Effector memory CD4-positive, alpha-beta T cell (primary cell): ENCODE measurements around the gene TRIM61.
"Not testable (repeated sequence)": the region's sequence is repeated elsewhere in the genome, so short reads cannot be mapped to it uniquely, and the experiment has no call there.

Source experiments
- DNase-seq, 3 donors: peaks; one replicate each; pipeline ENCODE4 v3.0.0-alpha.2; 2020
- H3K27ac ChIP-seq: 2 replicates; pipeline ENCODE4 v1.7.0; 2013; ENCODE audit warnings: mild to moderate bottlenecking, low read length, moderate library complexity; ENCODE audit not compliant: insufficient read depth, poor library complexity, severe bottlenecking
- H3K27me3 ChIP-seq: replicated peaks from 2 replicates; pipeline ENCODE4 v1.7.0; 2013; ENCODE audit warnings: mild to moderate bottlenecking, low read length; ENCODE audit not compliant: insufficient read depth, control insufficient read depth, poor library complexity, severe bottlenecking
- H3K36me3 ChIP-seq: 2 replicates; pipeline ENCODE4 v1.7.0; 2013; ENCODE audit warnings: mild to moderate bottlenecking, low read length, moderate library complexity; ENCODE audit not compliant: control insufficient read depth, insufficient read depth
- H3K4me1 ChIP-seq: 2 replicates; pipeline ENCODE4 v1.7.0; 2013; ENCODE audit warnings: low read length, mild to moderate bottlenecking; ENCODE audit not compliant: control insufficient read depth, insufficient read depth, poor library complexity, severe bottlenecking
- H3K4me3 ChIP-seq: 2 replicates; pipeline ENCODE4 v1.7.0; 2013; ENCODE audit warnings: low read length, low read depth, mild to moderate bottlenecking; ENCODE audit not compliant: insufficient read depth, poor library complexity, severe bottlenecking
- H3K9me3 ChIP-seq: 2 replicates; pipeline ENCODE4 v1.7.0; 2013; ENCODE audit warnings: mild to moderate bottlenecking, low read length, moderate library complexity; ENCODE audit not compliant: control insufficient read depth

Gene TRIM61

DNA sequence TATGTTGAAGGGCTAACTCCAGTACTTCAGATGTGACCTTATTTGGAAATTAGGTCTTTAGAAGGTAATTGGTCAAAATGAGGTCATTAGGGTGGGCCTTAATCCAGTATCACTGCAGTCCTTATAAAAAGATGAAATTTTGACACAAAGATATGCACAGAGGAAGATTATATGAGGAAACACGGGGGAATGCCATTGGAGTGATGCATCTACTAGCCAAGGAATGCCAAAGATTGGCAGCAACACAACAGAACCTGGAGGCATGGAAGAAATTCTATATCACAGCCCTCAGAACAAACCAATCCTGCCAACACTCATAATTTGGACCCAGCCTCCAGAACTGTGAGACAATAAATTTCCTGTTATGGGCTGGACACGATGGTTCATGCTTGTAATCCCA is 17.6 kb downstream of the TRIM61 start:
- DNase-seq = no peak
- no peak overlapping the region for H3K27ac ChIP-seq
- H3K4me3 ChIP-seq = no peak overlapping the region

DNA sequence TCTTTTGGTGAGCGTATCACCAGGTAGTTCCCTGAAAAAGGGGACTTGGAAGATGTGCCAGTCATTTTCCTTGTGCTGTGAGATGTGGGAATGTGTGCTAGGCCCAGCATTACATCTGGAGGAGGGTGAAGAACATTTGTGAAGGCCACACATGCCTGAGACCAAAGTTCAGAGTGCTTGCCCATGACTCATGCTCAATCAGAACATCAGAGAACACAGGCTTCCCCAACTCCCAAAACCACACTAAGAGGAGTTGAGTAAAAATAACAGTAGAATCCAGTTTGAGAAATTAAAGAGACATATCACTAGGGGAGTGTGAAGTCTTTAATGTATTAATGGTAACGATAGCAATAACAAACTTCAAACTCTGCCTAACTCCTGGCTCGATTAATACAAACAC is 18.0 kb downstream of the TRIM61 start:
- not testable (repeated sequence) for H3K4me3 ChIP-seq, H3K9me3 ChIP-seq, H3K4me1 ChIP-seq, H3K27ac ChIP-seq, DNase-seq, H3K27me3 ChIP-seq, H3K36me3 ChIP-seq

More for the DNA sequence above, 17.6 kb downstream of the TRIM61 start:
- no peaks in the 10 kb centered on the region for H3K36me3 ChIP-seq
- H3K9me3 ChIP-seq = no peaks in the 10 kb centered on the region
- no peaks in the 10 kb centered on the region for H3K27me3 ChIP-seq
- H3K4me1 ChIP-seq = peaks cover 4% of the 10 kb centered on the region

DNA sequence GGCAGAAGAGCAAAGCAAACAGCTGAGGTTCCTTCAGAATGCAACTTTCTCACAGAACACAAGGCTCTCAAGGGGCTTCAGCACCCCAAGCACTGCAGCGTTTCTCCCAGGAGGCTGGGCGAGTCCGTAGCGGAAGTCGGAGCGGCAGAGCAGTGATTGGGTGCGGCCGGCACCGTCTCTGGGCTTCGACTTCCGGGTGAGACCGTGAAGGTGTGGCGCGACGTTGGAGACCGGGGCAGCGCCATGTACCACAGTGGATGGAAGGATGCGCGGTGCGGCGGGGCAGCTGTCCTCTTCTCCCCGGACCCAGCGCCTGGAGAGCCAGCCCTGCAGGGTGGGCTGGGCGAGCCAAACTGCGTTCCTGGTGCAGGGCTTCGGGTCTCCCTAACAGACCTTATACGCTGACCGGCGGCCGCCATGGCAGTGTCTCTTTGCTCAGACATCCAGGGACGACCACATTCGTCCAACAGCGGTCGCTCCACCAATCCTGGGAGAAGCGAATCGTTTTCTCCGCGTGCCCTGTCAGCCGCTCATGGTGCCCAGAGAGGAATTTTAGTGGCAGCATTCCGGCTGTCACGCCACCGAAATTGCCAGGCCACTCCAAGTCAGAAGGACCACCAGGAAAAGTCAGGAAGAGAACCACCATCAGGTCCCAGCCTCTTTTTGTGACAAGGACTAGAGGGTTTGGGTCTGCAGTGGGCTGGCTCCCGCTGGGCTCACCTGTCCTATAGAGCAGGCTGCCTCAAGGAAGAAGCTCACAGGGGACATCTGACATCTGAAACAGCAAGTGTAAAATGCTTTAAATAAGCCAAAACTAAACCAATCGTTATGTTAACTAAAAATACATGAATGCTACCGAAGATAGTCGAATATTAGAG is 20.5 kb downstream of the TRIM61 start:
- Histone ChIP-seq H3K27me3 (no peaks in the 10 kb centered on the region), H3K9me3 (no peaks in the 10 kb centered on the region), H3K27ac (no peak overlapping the region), H3K36me3 (no peaks in the 10 kb centered on the region), H3K4me3 (peak overlapping the region; percentile 69), H3K4me1 (peaks cover 4% of the 10 kb centered on the region)
- peak; percentile 29 to 49 (median 49) for DNase-seq

DNA sequence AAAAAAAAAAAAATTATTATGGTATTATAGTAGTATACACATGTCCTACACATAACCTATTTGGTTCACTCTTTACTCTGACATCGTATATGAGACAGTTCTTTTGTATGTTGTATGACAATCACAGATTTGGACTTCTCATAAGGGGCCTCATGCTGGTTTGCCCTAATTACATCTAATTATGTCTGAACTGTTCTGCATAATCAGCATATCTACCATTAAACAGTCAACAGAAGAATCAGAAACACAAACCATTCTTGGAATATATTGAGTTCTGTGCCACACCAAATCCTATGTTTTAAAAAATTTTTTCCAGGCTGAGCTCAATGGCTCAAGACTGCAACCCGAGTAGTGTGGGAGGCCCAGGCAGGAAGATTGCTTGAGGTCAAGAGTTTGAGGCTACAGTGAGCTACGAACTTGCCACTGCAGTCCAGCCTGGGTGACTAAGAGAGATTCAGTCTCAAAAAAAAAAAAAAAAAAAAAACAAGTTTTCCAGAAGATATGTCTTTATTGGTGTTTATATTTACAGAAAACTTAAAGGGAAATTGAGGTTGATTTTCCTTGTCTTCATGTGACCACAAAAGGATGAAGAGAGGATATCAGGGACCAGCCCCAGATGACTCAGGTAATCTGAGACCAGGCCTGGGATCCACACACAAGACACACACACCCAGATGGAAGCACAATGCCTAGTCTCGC is 22.2 kb downstream of the TRIM61 start:
- Histone ChIP-seq H3K4me1 (peaks cover 4% of the 10 kb centered on the region), H3K9me3 (no peaks in the 10 kb centered on the region), H3K27ac (no peak overlapping the region), H3K27me3 (no peaks in the 10 kb centered on the region), H3K36me3 (no peaks in the 10 kb centered on the region), H3K4me3 (no peak overlapping the region)
- no peak for DNase-seq

DNA sequence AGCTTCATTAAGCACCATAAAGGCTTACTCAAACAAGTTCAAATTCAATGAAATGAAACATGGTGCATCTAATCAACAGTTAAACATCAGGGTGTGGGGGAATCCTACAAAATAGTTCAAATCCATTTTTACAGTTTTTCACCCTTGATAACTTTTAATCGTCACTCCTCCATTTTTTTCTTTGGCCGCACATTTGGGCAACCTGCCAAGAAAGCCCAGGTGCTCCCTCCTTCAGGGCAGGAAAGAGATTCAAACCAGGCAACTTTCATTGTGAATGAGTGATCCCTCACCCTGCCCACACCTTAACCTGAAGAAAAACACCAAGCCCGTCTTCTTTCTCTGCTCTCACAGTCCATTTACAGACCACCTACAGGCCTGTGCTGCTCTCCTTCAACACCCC is 24.9 kb downstream of the TRIM61 start:
- no peak overlapping the region for H3K4me3 ChIP-seq
- H3K27ac ChIP-seq = no peak overlapping the region
- peaks cover 4% of the 10 kb centered on the region for H3K4me1 ChIP-seq
- DNase-seq = no peak
- no peaks in the 10 kb centered on the region for H3K36me3 ChIP-seq
- no peaks in the 10 kb centered on the region for H3K9me3 ChIP-seq
- no peaks in the 10 kb centered on the region for H3K27me3 ChIP-seq

DNA sequence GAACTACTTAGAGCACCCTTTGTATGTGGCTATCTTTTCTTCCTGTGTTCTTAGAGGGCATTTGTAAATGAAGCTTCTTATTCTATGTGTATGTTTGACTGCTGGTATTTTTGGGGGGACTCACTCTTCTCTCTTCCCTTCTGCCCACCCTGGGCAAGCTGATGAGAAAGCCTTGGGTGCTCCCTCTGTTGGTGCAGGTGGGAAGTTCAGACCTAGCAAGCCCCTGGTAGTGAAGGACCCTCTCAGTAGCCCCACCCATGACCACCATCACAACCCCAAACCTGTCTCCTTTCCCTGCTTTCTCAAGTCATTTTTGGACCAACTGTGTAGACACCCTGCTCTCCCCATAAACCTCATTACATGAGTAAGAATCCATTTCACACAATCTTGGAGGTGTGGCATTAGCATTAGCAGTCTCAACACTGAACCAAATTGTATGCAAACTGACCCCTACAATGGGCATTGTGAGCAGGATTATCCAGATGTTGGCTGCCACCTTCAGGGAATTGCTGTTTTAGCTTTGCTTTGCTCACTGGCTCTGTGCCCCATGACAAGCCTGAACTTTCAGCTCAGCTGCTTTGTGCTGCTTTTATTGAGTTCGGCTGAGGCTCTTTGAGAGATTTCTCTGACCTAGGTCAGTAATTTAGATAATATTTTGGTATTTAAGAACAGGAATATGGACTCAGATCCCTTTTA is 27.9 kb downstream of the TRIM61 start:
- no peaks in the 10 kb centered on the region for H3K27me3 ChIP-seq
- H3K36me3 ChIP-seq = no peaks in the 10 kb centered on the region
- no peak overlapping the region for H3K27ac ChIP-seq
- no peaks in the 10 kb centered on the region for H3K9me3 ChIP-seq
- H3K4me1 ChIP-seq = no peaks in the 10 kb centered on the region
- no peak overlapping the region for H3K4me3 ChIP-seq
- no peak for DNase-seq

DNA sequence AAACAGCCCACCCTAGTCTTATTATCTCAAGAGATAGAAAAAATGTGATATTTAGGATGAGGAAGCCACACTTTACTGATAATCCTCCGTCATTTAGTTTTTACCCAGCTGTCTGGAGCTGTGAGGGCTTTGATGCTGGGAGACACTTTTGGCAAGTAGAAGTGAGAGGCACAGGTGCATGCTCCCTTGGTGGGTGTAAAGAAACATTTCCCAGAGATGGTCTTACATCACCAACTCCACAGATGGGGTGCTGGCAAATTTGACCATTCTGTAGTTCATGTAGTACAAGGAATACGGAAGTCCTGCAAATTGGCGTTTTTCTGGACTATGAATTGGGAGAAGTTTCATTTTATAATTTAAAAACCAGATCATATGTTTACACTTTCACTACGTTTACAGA is 28.5 kb downstream of the TRIM61 start:
- H3K4me3 ChIP-seq = no peak overlapping the region
- DNase-seq = no peak
- H3K27me3 ChIP-seq = no peaks in the 10 kb centered on the region
- H3K27ac ChIP-seq = no peak overlapping the region
- no peaks in the 10 kb centered on the region for H3K9me3 ChIP-seq
- H3K4me1 ChIP-seq = no peaks in the 10 kb centered on the region
- no peaks in the 10 kb centered on the region for H3K36me3 ChIP-seq

DNA sequence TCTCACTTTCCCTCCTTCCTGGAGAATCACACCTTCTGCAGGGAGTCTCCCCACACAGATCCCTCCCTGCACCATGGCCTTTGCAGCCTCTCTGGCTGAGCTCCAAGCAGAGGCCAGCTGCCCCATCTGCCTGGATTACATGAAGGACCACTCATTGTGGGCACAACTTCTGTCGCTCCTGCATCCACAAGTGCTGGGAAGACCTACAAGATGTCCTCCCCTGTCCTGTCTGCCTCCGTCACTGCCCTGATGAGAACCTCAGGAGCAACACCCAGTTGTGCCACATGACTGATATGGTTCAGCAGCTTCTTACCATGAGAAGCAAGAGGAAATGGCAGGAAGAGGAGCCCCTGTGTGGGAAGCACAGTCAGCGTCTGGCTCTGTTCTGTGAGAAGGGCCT is 29.5 kb downstream of the TRIM61 start:
- not testable (repeated sequence) for H3K27ac ChIP-seq, DNase-seq, H3K4me3 ChIP-seq, H3K27me3 ChIP-seq, H3K36me3 ChIP-seq, H3K9me3 ChIP-seq, H3K4me1 ChIP-seq

DNA sequence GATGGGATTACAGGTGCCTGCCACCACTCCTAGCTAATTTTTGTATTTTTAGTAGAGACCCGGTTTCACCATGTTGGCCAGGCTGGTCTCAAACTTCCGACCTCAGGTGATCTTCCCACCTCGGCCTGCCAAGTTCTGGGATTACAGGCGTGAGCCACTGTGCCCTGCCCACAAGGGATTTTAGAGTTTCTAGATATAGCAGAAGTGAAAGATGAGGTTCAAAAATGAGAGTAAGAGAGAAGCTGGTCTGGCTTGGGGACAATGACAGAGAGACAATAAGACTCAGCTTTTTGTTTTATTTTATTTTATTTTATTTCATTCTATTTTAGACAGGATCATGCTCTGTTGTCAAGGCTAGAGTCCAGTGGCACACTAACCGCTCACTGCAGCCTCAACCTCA is 30.6 kb downstream of the TRIM61 start:
- Histone ChIP-seq H3K9me3 (no peaks in the 10 kb centered on the region), H3K27ac (no peak overlapping the region), H3K4me1 (no peaks in the 10 kb centered on the region), H3K4me3 (no peak overlapping the region), H3K27me3 (no peaks in the 10 kb centered on the region), H3K36me3 (no peaks in the 10 kb centered on the region)
- DNase-seq = no peak

DNA sequence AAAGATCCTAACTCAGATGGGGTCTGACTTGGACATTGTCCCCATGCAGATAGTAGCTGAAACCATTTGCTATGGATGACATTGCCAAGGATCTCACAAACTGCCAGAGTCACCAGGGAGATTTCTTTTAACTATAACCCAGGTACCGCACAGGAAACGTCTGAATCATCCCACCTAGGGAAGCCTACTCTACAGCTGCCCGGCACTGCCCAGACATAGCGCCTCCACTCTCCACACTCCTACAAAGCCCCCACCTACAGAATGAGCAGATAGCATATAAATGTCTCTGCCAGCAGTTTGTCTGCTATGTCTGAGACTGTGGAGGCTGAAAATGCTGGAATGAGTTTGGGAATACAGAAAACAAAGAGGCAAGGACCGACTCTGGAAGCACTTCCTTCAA is 32.3 kb downstream of the TRIM61 start:
- no peaks in the 10 kb centered on the region for H3K4me1 ChIP-seq
- H3K9me3 ChIP-seq = no peaks in the 10 kb centered on the region
- no peak for DNase-seq
- H3K27me3 ChIP-seq = peaks cover under 1% of the 10 kb centered on the region
- H3K36me3 ChIP-seq = no peaks in the 10 kb centered on the region
- H3K27ac ChIP-seq = no peak overlapping the region
- no peak overlapping the region for H3K4me3 ChIP-seq
